Retinal pigment epithelial cell (primary cell): ENCODE data around the gene HOXB1.

Source experiments
- DNase-seq: peaks from one replicate; pipeline ENCODE4 v3.0.0-alpha.2; 2010; ENCODE audit warnings: low read depth
- H3K4me3 ChIP-seq: 2 replicates; pipeline ENCODE4 v1.5.1; 2011; ENCODE audit warnings: mild to moderate bottlenecking, low read length, control low read depth, moderate library complexity
- CTCF ChIP-seq: conservative IDR thresholded peaks from 2 replicates; pipeline ENCODE4 v1.5.1; 2011; ENCODE audit warnings: low read depth, low read length, control low read depth, inconsistent platforms

Gene HOXB1

DNA sequence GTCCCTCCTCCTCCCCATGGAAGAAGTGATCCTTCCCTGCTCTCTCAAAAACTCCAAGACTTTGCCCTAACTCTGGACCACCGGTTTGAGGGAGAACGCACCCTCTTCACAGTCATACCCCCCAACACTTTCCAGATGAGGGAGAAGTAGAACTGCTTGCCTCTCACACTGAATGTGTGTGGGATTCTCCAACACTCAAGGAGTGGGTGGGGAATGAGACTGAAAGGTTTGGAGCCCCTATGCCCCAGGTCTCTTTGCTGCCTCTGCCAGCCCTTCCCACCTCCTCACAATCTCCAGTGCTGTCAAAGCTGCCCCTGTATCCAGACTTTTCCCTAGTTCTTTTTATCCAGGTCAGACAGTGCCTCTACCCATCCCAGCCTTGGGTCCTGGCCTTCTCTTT lies 35.9 kb upstream of the HOXB1 start:
- no peak overlapping the region for H3K4me3 ChIP-seq
- TF ChIP-seq CTCF: no peak
- DNase-seq: no peak

- TF ChIP-seq CTCF: no peak
- H3K4me3 ChIP-seq: no peak overlapping the region
- no peak for DNase-seq
Measured at GRCh38 chr17:48565925-48566710, 35.3 kb upstream of the HOXB1 start.

DNA sequence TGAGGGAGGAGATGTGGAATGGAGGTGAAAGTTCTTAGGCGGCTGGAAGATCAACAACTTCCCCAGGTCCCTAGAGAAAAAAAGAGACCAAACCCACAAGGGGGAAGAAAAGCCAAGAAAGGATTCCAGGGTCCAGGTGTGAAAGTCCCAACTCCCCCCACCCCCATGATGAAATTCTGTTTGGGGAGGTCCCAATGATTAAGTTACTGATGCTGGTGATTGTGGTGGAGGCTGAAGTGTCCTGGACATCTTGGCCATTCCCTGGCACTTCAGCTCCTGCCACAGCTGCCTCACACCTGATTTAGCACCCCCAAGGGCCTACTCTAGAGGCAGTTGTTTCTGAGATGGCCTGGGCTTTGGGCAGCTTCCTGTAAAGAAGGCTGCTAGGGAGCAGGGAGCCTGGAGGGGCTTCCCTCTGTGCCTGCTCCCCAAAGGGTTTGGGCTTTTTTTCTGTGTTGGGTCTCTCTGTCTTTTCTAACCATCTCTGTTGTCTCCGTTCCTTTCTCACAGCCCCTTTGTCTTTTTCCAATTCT lies 34.3 kb upstream of the HOXB1 start:
- H3K4me3 ChIP-seq: no peak overlapping the region
- no peak for TF ChIP-seq CTCF
- DNase-seq: no peak

DNA sequence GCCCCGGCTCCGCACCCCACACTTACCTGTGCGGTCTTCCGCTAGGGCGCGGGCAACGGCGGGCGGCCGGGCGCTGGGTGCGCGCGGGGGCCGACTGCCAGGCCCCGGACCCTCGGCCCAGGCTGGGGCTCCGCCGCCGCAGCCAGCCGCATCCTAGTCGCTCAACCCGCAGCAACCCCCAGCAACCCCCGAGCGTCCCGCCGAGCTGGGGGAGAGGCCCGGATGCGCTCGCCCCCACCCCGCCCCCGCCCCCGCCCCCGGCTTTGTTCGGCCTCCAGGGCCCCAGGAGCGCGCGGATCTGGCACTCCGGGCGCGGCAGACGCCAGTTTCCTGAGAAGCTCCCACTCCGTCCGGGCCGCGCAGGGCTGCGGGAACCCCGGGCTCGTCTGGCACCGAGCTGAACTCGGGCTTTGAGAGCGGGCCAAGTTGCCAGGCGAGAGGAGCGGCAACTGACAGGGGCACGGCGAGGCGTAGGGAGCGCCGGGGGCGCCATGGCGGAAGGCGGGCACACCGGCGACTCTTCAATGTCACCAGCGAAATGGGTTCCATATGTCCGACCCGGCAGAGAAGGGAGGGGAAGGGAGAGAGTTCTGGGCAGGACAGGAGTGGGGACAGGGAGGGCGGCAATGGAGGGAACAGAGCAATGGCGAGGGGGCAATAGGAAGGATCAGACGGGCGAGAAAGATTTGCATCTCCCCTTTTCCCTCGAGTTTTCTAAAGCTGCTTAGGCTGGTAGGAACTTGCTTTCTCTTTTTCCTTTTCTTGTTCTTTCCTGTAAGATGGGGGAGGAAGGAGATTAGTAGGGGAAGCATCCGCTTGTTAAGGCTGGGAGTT lies 33.6 kb upstream of the HOXB1 start:
- no peak overlapping the region for H3K4me3 ChIP-seq
- no peak for DNase-seq
- TF ChIP-seq CTCF: no peak

DNA sequence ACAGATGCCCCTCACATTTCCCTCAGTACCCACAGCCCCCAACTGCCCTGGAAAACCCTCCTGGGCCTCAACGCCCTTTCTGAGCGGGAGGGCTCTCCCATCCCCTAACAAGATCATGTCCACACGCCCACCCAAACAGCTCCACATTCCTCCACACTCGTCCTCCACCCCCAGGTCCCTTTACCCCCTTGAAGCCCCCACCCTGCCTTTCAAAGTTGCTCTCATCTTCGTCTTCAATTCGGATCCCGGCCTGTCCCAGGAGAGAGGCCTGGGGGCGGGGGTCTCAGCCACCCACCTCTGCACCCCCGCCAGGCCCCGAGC lies 33.0 kb upstream of the HOXB1 start:
- DNase-seq: no peak
- H3K4me3 ChIP-seq: no peak overlapping the region
- TF ChIP-seq CTCF: no peak

DNA sequence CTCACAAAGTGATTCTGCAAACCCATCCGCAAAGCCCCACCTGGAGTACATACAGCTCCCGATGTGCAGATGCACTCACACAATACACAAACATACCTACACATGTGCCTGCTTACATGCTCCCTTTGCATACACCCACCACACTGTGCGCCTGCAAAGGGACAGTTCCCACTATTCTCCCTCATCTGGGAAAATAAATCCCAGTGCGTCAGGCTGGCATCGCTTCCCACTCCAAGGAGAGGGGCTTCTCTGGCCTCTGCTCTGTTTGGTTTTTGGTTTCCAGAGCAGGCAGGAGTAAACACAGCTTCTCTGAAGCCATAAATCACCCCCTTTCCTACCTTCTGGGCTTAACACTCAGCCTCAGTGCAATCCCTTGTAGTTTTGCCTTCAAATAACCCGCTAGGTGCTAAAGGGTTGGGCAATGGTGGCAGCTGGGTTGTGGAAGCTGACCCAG lies 32.6 kb upstream of the HOXB1 start:
- no peak for DNase-seq
- TF ChIP-seq CTCF: no peak
- no peak overlapping the region for H3K4me3 ChIP-seq
